GM21786 (cell line): ENCODE data around the gene SCGB1C1.

ENCODE experiments used
- ATAC-seq: cut with Tn5 transposase; IDR thresholded peaks from one replicate; pipeline ENCODE4 v1.9.1; 2021; ENCODE audit not compliant: unreplicated experiment

The SCGB1C1 gene

GRCh38 chr11:240315-240714, 47.4 kb downstream of the SCGB1C1 start:
- no peak for ATAC-seq

DNA sequence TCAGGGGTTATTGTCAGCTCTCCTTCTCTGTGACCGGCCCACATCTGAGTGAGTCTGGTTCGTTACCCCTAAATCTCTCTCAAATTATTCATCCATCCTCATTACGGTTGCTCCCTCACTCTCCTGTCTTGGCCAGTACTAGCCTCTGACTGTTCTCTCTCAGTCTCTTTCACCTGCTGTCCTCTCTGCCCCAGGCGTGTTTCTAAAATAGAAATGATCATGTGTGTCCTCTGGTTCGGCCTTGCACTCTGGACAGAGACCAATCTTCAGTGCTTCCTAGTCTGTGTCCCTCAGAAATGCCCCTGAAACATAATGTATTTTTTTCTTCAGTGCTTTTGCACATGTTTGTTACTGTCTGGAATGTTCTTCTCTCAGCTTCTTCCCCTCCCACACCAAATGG, 48.8 kb downstream of the SCGB1C1 start:
- ATAC-seq = no peak
